ENCODE results near the gene KHDRBS2.

DNA sequence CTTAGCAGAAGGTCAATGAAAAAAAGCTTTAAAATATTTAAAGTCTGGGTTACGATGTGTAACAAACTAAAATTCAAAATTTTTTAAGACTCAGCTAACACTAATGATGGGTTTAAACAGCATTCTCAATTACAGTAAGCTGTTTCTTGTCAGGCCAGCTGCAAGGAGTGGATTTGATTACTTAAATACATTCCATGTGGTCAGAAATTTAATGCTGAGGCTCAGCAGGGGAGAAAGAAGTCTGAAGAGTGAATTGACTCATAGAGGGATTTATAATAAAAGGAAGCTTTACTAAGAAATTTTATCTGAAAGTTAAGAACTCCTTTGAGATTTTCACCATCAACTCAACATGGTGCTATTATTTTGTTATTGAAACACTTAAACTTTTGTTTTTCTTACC lies 398.6 kb downstream of the KHDRBS2 start:
- TF ChIP-seq RAD51 (IDR thresholded peaks at IDR 0.05; ENCODE audit: borderline replicate concordance) (no peak), CEBPG (CRISPR knock-in tag; IDR thresholded peaks at IDR 0.05) (no peak), YY1 (IDR thresholded peaks at IDR 0.05; ENCODE audit: insufficient read depth, insufficient replicate concordance, low read depth, low read length) (no peak), ZNF570 (CRISPR knock-in tag; IDR thresholded peaks at IDR 0.05; ENCODE audit: borderline replicate concordance) (no peak), KDM5A (IDR thresholded peaks at IDR 0.05; ENCODE audit: borderline replicate concordance, low read length) (no peak), NONO (IDR thresholded peaks at IDR 0.05) (no peak), NONO (CRISPR knock-in tag; conservative IDR thresholded peaks at IDR 0.05) (no peak), FOXA1 (IDR thresholded peaks at IDR 0.05) (no peak), FOXA1 (CRISPR knock-in tag; IDR thresholded peaks at IDR 0.05) (no peak), EHMT2 (IDR thresholded peaks at IDR 0.05; ENCODE audit: borderline replicate concordance, low read depth, low read length) (no peak), JUN (CRISPR knock-in tag; IDR thresholded peaks at IDR 0.05) (no peak), ZNF292 (CRISPR knock-in tag; IDR thresholded peaks at IDR 0.05; ENCODE audit: borderline replicate concordance, low read depth) (no peak)
- TF ChIP-seq, protein P1, sequence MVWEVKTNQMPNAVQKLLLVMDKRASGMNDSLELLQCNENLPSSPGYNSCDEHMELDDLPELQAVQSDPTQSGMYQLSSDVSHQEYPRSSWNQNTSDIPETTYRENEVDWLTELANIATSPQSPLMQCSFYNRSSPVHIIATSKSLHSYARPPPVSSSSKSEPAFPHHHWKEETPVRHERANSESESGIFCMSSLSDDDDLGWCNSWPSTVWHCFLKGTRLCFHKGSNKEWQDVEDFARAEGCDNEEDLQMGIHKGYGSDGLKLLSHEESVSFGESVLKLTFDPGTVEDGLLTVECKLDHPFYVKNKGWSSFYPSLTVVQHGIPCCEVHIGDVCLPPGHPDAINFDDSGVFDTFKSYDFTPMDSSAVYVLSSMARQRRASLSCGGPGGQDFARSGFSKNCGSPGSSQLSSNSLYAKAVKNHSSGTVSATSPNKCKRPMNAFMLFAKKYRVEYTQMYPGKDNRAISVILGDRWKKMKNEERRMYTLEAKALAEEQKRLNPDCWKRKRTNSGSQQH (CRISPR knock-in tag; IDR thresholded peaks at IDR 0.05; ENCODE audit: low read depth), result no peak
- TF ChIP-seq, protein P2, sequence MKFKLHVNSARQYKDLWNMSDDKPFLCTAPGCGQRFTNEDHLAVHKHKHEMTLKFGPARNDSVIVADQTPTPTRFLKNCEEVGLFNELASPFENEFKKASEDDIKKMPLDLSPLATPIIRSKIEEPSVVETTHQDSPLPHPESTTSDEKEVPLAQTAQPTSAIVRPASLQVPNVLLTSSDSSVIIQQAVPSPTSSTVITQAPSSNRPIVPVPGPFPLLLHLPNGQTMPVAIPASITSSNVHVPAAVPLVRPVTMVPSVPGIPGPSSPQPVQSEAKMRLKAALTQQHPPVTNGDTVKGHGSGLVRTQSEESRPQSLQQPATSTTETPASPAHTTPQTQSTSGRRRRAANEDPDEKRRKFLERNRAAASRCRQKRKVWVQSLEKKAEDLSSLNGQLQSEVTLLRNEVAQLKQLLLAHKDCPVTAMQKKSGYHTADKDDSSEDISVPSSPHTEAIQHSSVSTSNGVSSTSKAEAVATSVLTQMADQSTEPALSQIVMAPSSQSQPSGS (CRISPR knock-in tag; IDR thresholded peaks at IDR 0.05), result no peak
- TF ChIP-seq, protein P3, sequence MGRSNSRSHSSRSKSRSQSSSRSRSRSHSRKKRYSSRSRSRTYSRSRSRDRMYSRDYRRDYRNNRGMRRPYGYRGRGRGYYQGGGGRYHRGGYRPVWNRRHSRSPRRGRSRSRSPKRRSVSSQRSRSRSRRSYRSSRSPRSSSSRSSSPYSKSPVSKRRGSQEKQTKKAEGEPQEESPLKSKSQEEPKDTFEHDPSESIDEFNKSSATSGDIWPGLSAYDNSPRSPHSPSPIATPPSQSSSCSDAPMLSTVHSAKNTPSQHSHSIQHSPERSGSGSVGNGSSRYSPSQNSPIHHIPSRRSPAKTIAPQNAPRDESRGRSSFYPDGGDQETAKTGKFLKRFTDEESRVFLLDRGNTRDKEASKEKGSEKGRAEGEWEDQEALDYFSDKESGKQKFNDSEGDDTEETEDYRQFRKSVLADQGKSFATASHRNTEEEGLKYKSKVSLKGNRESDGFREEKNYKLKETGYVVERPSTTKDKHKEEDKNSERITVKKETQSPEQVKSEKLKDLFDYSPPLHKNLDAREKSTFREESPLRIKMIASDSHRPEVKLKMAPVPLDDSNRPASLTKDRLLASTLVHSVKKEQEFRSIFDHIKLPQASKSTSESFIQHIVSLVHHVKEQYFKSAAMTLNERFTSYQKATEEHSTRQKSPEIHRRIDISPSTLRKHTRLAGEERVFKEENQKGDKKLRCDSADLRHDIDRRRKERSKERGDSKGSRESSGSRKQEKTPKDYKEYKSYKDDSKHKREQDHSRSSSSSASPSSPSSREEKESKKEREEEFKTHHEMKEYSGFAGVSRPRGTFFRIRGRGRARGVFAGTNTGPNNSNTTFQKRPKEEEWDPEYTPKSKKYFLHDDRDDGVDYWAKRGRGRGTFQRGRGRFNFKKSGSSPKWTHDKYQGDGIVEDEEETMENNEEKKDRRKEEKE (IDR thresholded peaks at IDR 0.05), result no peak
- TF ChIP-seq, protein P4, sequence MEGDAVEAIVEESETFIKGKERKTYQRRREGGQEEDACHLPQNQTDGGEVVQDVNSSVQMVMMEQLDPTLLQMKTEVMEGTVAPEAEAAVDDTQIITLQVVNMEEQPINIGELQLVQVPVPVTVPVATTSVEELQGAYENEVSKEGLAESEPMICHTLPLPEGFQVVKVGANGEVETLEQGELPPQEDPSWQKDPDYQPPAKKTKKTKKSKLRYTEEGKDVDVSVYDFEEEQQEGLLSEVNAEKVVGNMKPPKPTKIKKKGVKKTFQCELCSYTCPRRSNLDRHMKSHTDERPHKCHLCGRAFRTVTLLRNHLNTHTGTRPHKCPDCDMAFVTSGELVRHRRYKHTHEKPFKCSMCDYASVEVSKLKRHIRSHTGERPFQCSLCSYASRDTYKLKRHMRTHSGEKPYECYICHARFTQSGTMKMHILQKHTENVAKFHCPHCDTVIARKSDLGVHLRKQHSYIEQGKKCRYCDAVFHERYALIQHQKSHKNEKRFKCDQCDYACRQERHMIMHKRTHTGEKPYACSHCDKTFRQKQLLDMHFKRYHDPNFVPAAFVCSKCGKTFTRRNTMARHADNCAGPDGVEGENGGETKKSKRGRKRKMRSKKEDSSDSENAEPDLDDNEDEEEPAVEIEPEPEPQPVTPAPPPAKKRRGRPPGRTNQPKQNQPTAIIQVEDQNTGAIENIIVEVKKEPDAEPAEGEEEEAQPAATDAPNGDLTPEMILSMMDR (CRISPR knock-in tag; IDR thresholded peaks at IDR 0.05), result no peak

Measured in HepG2 (cell line).